Liver (tissue), 9 donors: ENCODE measurements around the gene KCNN3. TPM values are rescaled to one million over a fixed set of nuclear protein-coding genes. Genes with fewer than 3 reads are reported as not detected.

Experiments
- DNase-seq: peaks from one replicate; pipeline ENCODE4 v3.0.0-alpha.2; 2017; ENCODE audit warnings: low spot score
- H3K27ac ChIP-seq, 2 donors: one replicate each; pipeline ENCODE4 v1.7.0; 2013; ENCODE audit warnings: inconsistent platforms in 2 of 2, low read length in 2 of 2, control low read depth in 1 of 2, low read depth in 1 of 2, mild to moderate bottlenecking in 1 of 2
- H3K27me3 ChIP-seq, 4 donors: one replicate each; pipeline versions ENCODE4 v1.6.1 to v1.7.0; 2013; ENCODE audit warnings: low read length in 3 of 4, inconsistent platforms in 1 of 4, mild to moderate bottlenecking in 1 of 4, moderate library complexity in 1 of 4; ENCODE audit not compliant: control insufficient read depth in 4 of 4, insufficient read depth in 4 of 4
- H3K36me3 ChIP-seq, 4 donors: one replicate each; pipeline versions ENCODE4 v1.6.1 to v1.7.0; 2013; ENCODE audit warnings: low read length in 3 of 4, mild to moderate bottlenecking in 3 of 4, low read depth in 1 of 4, moderate library complexity in 1 of 4; ENCODE audit not compliant: control insufficient read depth in 4 of 4, insufficient read depth in 3 of 4
- H3K4me1 ChIP-seq, 4 donors: one replicate each; pipeline versions ENCODE4 v1.6.1 to v1.7.0; 2013; ENCODE audit warnings: low read length in 3 of 4, mild to moderate bottlenecking in 3 of 4, moderate library complexity in 1 of 4; ENCODE audit not compliant: control insufficient read depth in 4 of 4, insufficient read depth in 4 of 4
- H3K4me3 ChIP-seq, 3 donors: one replicate each; pipeline versions ENCODE4 v1.6.1 to v1.7.0; 2013; ENCODE audit warnings: low read length in 3 of 3, control low read depth in 1 of 3, low read depth in 1 of 3, mild to moderate bottlenecking in 1 of 3
- H3K9ac ChIP-seq, 2 donors: one replicate each; pipeline ENCODE4 v1.7.0; 2013; ENCODE audit warnings: low read length in 2 of 2, mild to moderate bottlenecking in 2 of 2, moderate library complexity in 2 of 2, control low read depth in 1 of 2, low read depth in 1 of 2
- H3K9me3 ChIP-seq, 4 donors: one replicate each; pipeline versions ENCODE4 v1.6.1 to v1.7.0; 2013; ENCODE audit warnings: low read length in 3 of 4; ENCODE audit not compliant: control insufficient read depth in 4 of 4
- CTCF ChIP-seq: fragments of 150-350 bp; IDR thresholded peaks from 2 replicates; pipeline ENCODE4 v1.5.1; 2017; ENCODE audit warnings: improper control_type of control experiment, low read depth, low read length; ENCODE audit not compliant: missing input control
- EGR1 ChIP-seq, 2 donors: IDR thresholded peaks; 2 replicates each; pipeline ENCODE4 v1.6.1; 2016 to 2018; ENCODE audit warnings: antibody characterized with exemption in 2 of 2, low read depth in 2 of 2
- FOXA2 ChIP-seq: IDR thresholded peaks from 2 replicates; pipeline ENCODE4 v1.6.1; 2016; ENCODE audit warnings: antibody characterized with exemption
- GABPA ChIP-seq, 2 donors: IDR thresholded peaks in 1 of 2; conservative IDR thresholded peaks in 1 of 2; 2 replicates each; pipeline ENCODE4 v1.6.1; 2016; ENCODE audit warnings: antibody characterized with exemption in 2 of 2, mild to moderate bottlenecking in 1 of 2, moderate library complexity in 1 of 2
- HNF4A ChIP-seq, 2 donors: conservative IDR thresholded peaks; 2 replicates each; pipeline ENCODE4 v1.6.1; 2016; ENCODE audit warnings: antibody characterized with exemption in 2 of 2, mild to moderate bottlenecking in 2 of 2
- HNF4G ChIP-seq: IDR thresholded peaks from 2 replicates; pipeline ENCODE4 v1.6.1; 2016; ENCODE audit warnings: antibody characterized with exemption
- JUND ChIP-seq, 2 donors: IDR thresholded peaks; 2 replicates each; pipeline ENCODE4 v1.6.1; 2016; ENCODE audit warnings: antibody characterized with exemption in 2 of 2
- MAX ChIP-seq: IDR thresholded peaks from 2 replicates; pipeline ENCODE4 v1.6.1; 2016; ENCODE audit warnings: antibody characterized with exemption
- NR2F2 ChIP-seq: IDR thresholded peaks from 2 replicates; pipeline ENCODE4 v1.6.1; 2016; ENCODE audit warnings: antibody characterized with exemption
- RAD21 ChIP-seq, 2 donors: IDR thresholded peaks; 2 replicates each; pipeline ENCODE4 v1.6.1; 2016; ENCODE audit warnings: antibody characterized with exemption in 2 of 2, mild to moderate bottlenecking in 2 of 2
- RXRA ChIP-seq, 2 donors: IDR thresholded peaks; 2 replicates each; pipeline ENCODE4 v1.6.1; 2017 to 2018; ENCODE audit warnings: antibody characterized with exemption in 2 of 2, mild to moderate bottlenecking in 1 of 2
- TAF1 ChIP-seq: conservative IDR thresholded peaks from 2 replicates; pipeline ENCODE4 v1.6.1; 2016; ENCODE audit warnings: antibody characterized with exemption, mild to moderate bottlenecking
- YY1 ChIP-seq: IDR thresholded peaks from 2 replicates; pipeline ENCODE4 v1.6.1; 2016; ENCODE audit warnings: antibody characterized with exemption, mild to moderate bottlenecking
- ZBTB33 ChIP-seq: IDR thresholded peaks from 2 replicates; pipeline ENCODE4 v1.6.1; 2016; ENCODE audit warnings: antibody characterized with exemption
- WGBS: extraction: QIAGEN DNeasy Blood & Tissue Kit; methylation state at CpG from one replicate; pipeline ENCODE4 v1.1.7; 2013; 5-methylcytosine and 5-hydroxymethylcytosine counted together
- polyA plus RNA-seq, 2 donors: library from polyadenylated mRNA; stranded (reverse) in 1 of 2; unstranded in 1 of 2; fragments of 200-250 nt in 1 of 2; fragments of >200 nt in 1 of 2; fragmentation: Nextera tagmentation in 1 of 2; extraction: Ambion mirVana in 1 of 2; gene quantifications; one replicate each; pipeline versions ENCODE4 v1.2.1 to v1.2.3, GENCODE V29; 2013 to 2015
- total RNA-seq, 2 donors: library from RNA; depleted of rRNA; stranded (reverse); fragments of >200 nt; gene quantifications; one replicate each; pipeline ENCODE4 v1.2.3, GENCODE V29; 2014
- TF ChIP-seq, protein P1 (sequence below): IDR thresholded peaks from 2 replicates; pipeline ENCODE4 v1.6.1; 2016; ENCODE audit warnings: antibody characterized with exemption, mild to moderate bottlenecking
- donor health status: healthy.
- donor health status: healthy.
- donor health status: healthy.
- donor health status: healthy.
- donor health status: healthy.

Gene KCNN3
- total and polyA plus RNA-seq, 4 donors = 0.09 to 0.68 (median 0.15) TPM

DNA sequence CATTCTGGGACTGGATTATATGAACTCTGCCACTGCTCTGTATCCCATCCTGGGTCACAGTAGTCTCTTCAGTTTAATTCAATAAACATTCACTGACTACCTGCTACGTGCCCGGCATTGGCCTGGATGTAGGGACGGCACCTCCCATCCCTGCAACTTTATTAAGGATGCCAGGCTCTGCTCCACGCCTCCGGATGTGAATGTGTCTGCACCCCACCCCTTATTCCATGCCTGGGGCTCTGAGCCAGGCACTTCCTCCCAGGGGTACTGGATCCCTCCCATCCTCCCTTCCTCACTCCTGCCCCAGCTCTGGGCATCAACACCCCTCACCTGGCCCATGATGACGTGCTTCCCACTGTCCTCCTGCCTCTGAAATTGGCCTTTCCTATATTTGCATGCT, 53.7 kb downstream of the KCNN3 start:
- Histone ChIP-seq H3K27ac (no peak overlapping the region), H3K27me3 (peaks cover 0 to 2% (median 0%) of the 10 kb centered on the region in 4 donors), H3K9ac (no peak overlapping the region), H3K4me1 (peaks cover 0 to 3% (median 0%) of the 10 kb centered on the region in 4 donors), H3K36me3 (no peaks in the 10 kb centered on the region), H3K9me3 (no peaks in the 10 kb centered on the region), H3K4me3 (no peak overlapping the region)
- DNase-seq = no peak
- TF ChIP-seq NR2F2 (no peak), GABPA (IDR thresholded peaks at IDR 0.05 in 1 of 2, conservative IDR thresholded peaks at IDR 0.05 in 1 of 2) (no peak), RXRA (IDR thresholded peaks at IDR 0.05) (no peak), FOXA2 (no peak), JUND (IDR thresholded peaks at IDR 0.05) (no peak), MAX (no peak)
- TF ChIP-seq, protein P1, sequence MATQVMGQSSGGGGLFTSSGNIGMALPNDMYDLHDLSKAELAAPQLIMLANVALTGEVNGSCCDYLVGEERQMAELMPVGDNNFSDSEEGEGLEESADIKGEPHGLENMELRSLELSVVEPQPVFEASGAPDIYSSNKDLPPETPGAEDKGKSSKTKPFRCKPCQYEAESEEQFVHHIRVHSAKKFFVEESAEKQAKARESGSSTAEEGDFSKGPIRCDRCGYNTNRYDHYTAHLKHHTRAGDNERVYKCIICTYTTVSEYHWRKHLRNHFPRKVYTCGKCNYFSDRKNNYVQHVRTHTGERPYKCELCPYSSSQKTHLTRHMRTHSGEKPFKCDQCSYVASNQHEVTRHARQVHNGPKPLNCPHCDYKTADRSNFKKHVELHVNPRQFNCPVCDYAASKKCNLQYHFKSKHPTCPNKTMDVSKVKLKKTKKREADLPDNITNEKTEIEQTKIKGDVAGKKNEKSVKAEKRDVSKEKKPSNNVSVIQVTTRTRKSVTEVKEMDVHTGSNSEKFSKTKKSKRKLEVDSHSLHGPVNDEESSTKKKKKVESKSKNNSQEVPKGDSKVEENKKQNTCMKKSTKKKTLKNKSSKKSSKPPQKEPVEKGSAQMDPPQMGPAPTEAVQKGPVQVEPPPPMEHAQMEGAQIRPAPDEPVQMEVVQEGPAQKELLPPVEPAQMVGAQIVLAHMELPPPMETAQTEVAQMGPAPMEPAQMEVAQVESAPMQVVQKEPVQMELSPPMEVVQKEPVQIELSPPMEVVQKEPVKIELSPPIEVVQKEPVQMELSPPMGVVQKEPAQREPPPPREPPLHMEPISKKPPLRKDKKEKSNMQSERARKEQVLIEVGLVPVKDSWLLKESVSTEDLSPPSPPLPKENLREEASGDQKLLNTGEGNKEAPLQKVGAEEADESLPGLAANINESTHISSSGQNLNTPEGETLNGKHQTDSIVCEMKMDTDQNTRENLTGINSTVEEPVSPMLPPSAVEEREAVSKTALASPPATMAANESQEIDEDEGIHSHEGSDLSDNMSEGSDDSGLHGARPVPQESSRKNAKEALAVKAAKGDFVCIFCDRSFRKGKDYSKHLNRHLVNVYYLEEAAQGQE = no peak
- 78% methylated on average over 6 of the region's 6 CpGs for WGBS

DNA sequence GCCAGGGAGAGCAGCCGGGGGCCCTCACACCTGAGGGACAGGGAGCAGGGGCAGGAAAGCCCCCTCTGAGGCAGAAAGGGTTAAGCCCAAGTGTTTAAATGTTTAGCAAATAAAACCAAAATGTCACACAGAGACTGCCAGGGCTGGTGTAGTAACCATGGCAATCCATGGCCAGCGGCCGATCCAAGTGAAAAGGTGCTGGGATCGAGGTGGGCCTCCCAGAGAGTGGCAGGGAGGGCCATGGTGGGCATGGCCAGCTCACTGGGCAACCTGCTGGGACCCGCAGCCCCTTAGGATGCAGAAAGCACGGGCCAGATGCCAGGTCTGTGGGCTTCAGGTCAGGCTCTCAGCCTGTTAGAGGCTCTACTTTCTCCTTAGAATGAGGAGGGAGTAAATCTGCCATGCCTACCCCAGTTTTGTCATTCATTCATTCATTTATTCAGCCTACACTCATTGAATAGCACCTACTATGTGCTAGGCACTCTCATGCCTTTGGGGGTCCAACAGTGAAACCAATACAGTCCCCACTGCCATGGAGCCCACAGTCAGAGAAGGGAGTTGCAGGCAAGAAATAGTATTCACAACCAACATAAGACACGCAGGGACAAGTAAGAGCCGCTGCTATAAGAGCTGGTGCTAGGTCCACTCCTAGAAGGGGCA, 56.1 kb downstream of the KCNN3 start:
- H3K27ac ChIP-seq = no peak overlapping the region
- WGBS = 77% methylated on average over 8 of the region's 8 CpGs
- peaks cover 0 to 3% (median 0%) of the 10 kb centered on the region in 4 donors for H3K4me1 ChIP-seq
- no peak overlapping the region for H3K9ac ChIP-seq
- H3K27me3 ChIP-seq = peaks cover 0 to 2% (median 0%) of the 10 kb centered on the region in 4 donors
- DNase-seq = no peak
- H3K36me3 ChIP-seq = no peaks in the 10 kb centered on the region
- TF ChIP-seq TAF1 (no peak), CTCF (no peak), EGR1 (IDR thresholded peaks at IDR 0.05; ENCODE audit: low read depth in 2 of 2) (no peak)
- no peaks in the 10 kb centered on the region for H3K9me3 ChIP-seq
- no peak overlapping the region for H3K4me3 ChIP-seq

DNA sequence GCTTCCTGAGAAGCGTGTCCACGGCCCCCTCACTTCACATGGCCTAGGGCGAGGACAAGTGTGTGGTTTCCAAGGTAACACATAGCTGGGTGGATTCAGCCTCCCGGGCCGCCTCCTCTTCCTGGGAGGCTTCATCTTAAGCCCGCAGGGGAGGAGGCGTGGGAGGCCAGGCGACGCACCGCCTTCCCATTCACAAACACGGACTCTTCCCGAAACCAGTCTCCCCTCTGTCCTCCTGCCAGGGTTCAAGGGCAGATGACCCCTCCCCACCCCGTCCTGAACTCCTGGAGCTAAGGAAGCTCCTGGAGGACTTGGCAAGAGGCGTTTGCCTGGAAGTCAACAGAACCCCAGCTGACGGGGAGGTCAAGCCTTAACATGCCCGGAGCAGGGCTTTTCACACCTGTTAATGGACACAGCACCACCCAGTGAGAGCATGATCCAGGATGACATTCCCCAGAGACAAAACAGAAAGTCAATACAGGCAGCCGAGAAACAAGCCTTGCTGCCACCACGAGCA, 56.7 kb downstream of the KCNN3 start:
- DNase-seq = no peak
- Histone ChIP-seq H3K9me3 (no peaks in the 10 kb centered on the region), H3K36me3 (no peaks in the 10 kb centered on the region), H3K27me3 (peaks cover 0 to 2% (median 0%) of the 10 kb centered on the region in 4 donors), H3K4me1 (peaks cover 0 to 3% (median 0%) of the 10 kb centered on the region in 4 donors), H3K9ac (no peak overlapping the region), H3K4me3 (no peak overlapping the region), H3K27ac (no peak overlapping the region)
- 51% methylated on average over 18 of the region's 18 CpGs for WGBS
- TF ChIP-seq RXRA (IDR thresholded peaks at IDR 0.05) (no peak), TAF1 (no peak), NR2F2 (no peak), YY1 (no peak), ZBTB33 (no peak), HNF4G (no peak), JUND (IDR thresholded peaks at IDR 0.05) (no peak), RAD21 (IDR thresholded peaks at IDR 0.05) (no peak), HNF4A (conservative IDR thresholded peaks at IDR 0.05) (no peak), GABPA (IDR thresholded peaks at IDR 0.05 in 1 of 2, conservative IDR thresholded peaks at IDR 0.05 in 1 of 2) (no peak)
- TF ChIP-seq, protein P1 = no peak
